Measurements from ENCODE around the gene IKZF3. TPM values are rescaled to one million over a fixed set of nuclear protein-coding genes. Genes with fewer than 3 reads are reported as not detected.

The IKZF3 gene
- polyA plus RNA-seq, 1 donor from 2014 or later, result not detected

GRCh38 chr17:39848600-39848999, 15.5 kb downstream of the IKZF3 start:
- no peak overlapping the region for H3K4me3 ChIP-seq (ENCODE audit: low read length)
- no peaks in the 10 kb centered on the region for H3K79me2 ChIP-seq (replicated peaks; ENCODE audit: insufficient read depth, low read length)
- H3K9me2 ChIP-seq (ENCODE audit: insufficient read depth, low read length), result no peaks in the 10 kb centered on the region
- no peaks in the 10 kb centered on the region for H3F3A ChIP-seq (ENCODE audit: insufficient read depth, low read length, poor library complexity, severe bottlenecking)
- TF ChIP-seq EZH2 (IDR thresholded peaks at IDR 0.05; ENCODE audit: borderline replicate concordance, insufficient read depth, low read length, poor library complexity, severe bottlenecking) (no peak), MXI1 (conservative IDR thresholded peaks at IDR 0.05; ENCODE audit: poor library complexity, severe bottlenecking) (no peak), SMC3 (conservative IDR thresholded peaks at IDR 0.05; ENCODE audit: poor library complexity) (no peak), REST (IDR thresholded peaks at IDR 0.05; ENCODE audit: borderline replicate concordance) (no peak), CTCF (IDR thresholded peaks at IDR 0.05; ENCODE audit: poor library complexity, severe bottlenecking) (no peak), POLR2AphosphoS5 (IDR thresholded peaks at IDR 0.05) (no peak), RAD21 (conservative IDR thresholded peaks at IDR 0.05) (no peak), EP300 (conservative IDR thresholded peaks at IDR 0.05; ENCODE audit: poor library complexity, severe bottlenecking) (no peak)
- H3K36me3 ChIP-seq (ENCODE audit: insufficient read depth, low read length), result no peaks in the 10 kb centered on the region
- no peaks in the 10 kb centered on the region for H3K27me3 ChIP-seq (ENCODE audit: insufficient read depth, low read depth, low read length)
- no peaks in the 10 kb centered on the region for H3K9me3 ChIP-seq (ENCODE audit: low read length)
- H3K4me2 ChIP-seq (ENCODE audit: low read length), result no peak overlapping the region
- no peaks in the 10 kb centered on the region for H4K20me1 ChIP-seq (ENCODE audit: insufficient read depth)
- H3K27ac ChIP-seq (ENCODE audit: low read length), result no peak overlapping the region
- H2AFZ ChIP-seq (ENCODE audit: low read depth, low read length), result no peak overlapping the region
- H3K9ac ChIP-seq (ENCODE audit: low read length), result no peak overlapping the region

GRCh38 chr17:39846205-39846604, 17.9 kb downstream of the IKZF3 start:
- H3K27ac ChIP-seq (ENCODE audit: low read length), result no peak overlapping the region
- H3K9me3 ChIP-seq (ENCODE audit: low read length), result no peaks in the 10 kb centered on the region
- no peaks in the 10 kb centered on the region for H3K27me3 ChIP-seq (ENCODE audit: insufficient read depth, low read depth, low read length)
- no peaks in the 10 kb centered on the region for H3K36me3 ChIP-seq (ENCODE audit: insufficient read depth, low read length)
- no peaks in the 10 kb centered on the region for H3F3A ChIP-seq (ENCODE audit: insufficient read depth, low read length, poor library complexity, severe bottlenecking)
- no peak overlapping the region for H2AFZ ChIP-seq (ENCODE audit: low read depth, low read length)
- no peak overlapping the region for H3K4me2 ChIP-seq (ENCODE audit: low read length)
- no peak overlapping the region for H3K4me3 ChIP-seq (ENCODE audit: low read length)
- H3K79me2 ChIP-seq (replicated peaks; ENCODE audit: insufficient read depth, low read length), result no peaks in the 10 kb centered on the region
- no peak overlapping the region for H3K9ac ChIP-seq (ENCODE audit: low read length)
- TF ChIP-seq EP300 (conservative IDR thresholded peaks at IDR 0.05; ENCODE audit: poor library complexity, severe bottlenecking) (no peak), REST (IDR thresholded peaks at IDR 0.05; ENCODE audit: borderline replicate concordance) (no peak), CTCF (IDR thresholded peaks at IDR 0.05; ENCODE audit: poor library complexity, severe bottlenecking) (no peak), TAF1 (IDR thresholded peaks at IDR 0.05; ENCODE audit: low read depth) (no peak), EZH2 (IDR thresholded peaks at IDR 0.05; ENCODE audit: borderline replicate concordance, insufficient read depth, low read length, poor library complexity, severe bottlenecking) (no peak), MXI1 (conservative IDR thresholded peaks at IDR 0.05; ENCODE audit: poor library complexity, severe bottlenecking) (no peak), RAD21 (conservative IDR thresholded peaks at IDR 0.05) (no peak), SMC3 (conservative IDR thresholded peaks at IDR 0.05; ENCODE audit: poor library complexity) (no peak), POLR2AphosphoS5 (IDR thresholded peaks at IDR 0.05) (no peak)
- no peaks in the 10 kb centered on the region for H4K20me1 ChIP-seq (ENCODE audit: insufficient read depth)
- no peaks in the 10 kb centered on the region for H3K9me2 ChIP-seq (ENCODE audit: insufficient read depth, low read length)

Data from neural cell (in vitro differentiated cells).